ENCODE data around the gene MMRN2.

GRCh38 chr10:86962981-86963310 is 5.5 kb upstream of the MMRN2 start:
- no peak for TF ChIP-seq EZH2 (IDR thresholded peaks at IDR 0.05; ENCODE audit: insufficient read depth, poor library complexity, severe bottlenecking)
- no peak for TF ChIP-seq EZH2phosphoT487 (IDR thresholded peaks at IDR 0.05; ENCODE audit: insufficient read depth, low read depth)

All from GM23248 (cell line).